BLaER1 (cell line): ENCODE data around the gene EPHA8.

Experiments
- H3K27ac ChIP-seq: shearing (Covaris generic); formaldehyde crosslinking; 2 replicates; pipeline ENCODE4 v1.8.1; 2022
- H3K27me3 ChIP-seq: shearing (Covaris generic); formaldehyde crosslinking; 2 replicates; pipeline ENCODE4 v1.8.1; 2022
- H3K36me3 ChIP-seq: shearing (Covaris generic); formaldehyde crosslinking; 2 replicates; pipeline ENCODE4 v1.8.1; 2022
- H3K4me1 ChIP-seq: shearing (Covaris generic); formaldehyde crosslinking; 2 replicates; pipeline ENCODE4 v1.8.1; 2022
- H3K4me2 ChIP-seq: shearing (Covaris generic); formaldehyde crosslinking; 2 replicates; pipeline ENCODE4 v1.8.1; 2022
- H3K4me3 ChIP-seq: shearing (Covaris generic); formaldehyde crosslinking; 2 replicates; pipeline ENCODE4 v1.8.1; 2022
- H3K9ac ChIP-seq: shearing (Covaris generic); formaldehyde crosslinking; 2 replicates; pipeline ENCODE4 v1.8.1; 2022
- H3K9me3 ChIP-seq: shearing (Covaris generic); formaldehyde crosslinking; 2 replicates; pipeline ENCODE4 v1.8.1; 2022
- H4K20me1 ChIP-seq: shearing (Covaris generic); formaldehyde crosslinking; 2 replicates; pipeline ENCODE4 v1.8.1; 2022
- Cebpa-rat ChIP-seq: shearing (Covaris generic); IDR thresholded peaks from 2 replicates; pipeline ENCODE4 v1.8.1; 2022

EPHA8 gene

GRCh38 chr1:22650089-22650693 lies 86.9 kb downstream of the EPHA8 start:
- Histone ChIP-seq H3K27me3 (no peaks in the 10 kb centered on the region), H3K4me1 (peaks cover 23% of the 10 kb centered on the region), H3K36me3 (no peaks in the 10 kb centered on the region), H3K4me3 (no peak overlapping the region), H4K20me1 (no peaks in the 10 kb centered on the region), H3K9me3 (no peaks in the 10 kb centered on the region), H3K9ac (no peak overlapping the region), H3K27ac (no peak overlapping the region), H3K4me2 (no peak overlapping the region)
- no peak for TF ChIP-seq Cebpa-rat

- Histone ChIP-seq H4K20me1 (no peaks in the 10 kb centered on the region), H3K4me2 (peak overlapping the region; percentile 36; the same call in 1 of the 2 replicates), H3K9ac (no peak overlapping the region), H3K36me3 (no peaks in the 10 kb centered on the region), H3K4me3 (no peak overlapping the region), H3K9me3 (no peaks in the 10 kb centered on the region), H3K27me3 (no peaks in the 10 kb centered on the region), H3K4me1 (peaks cover 23% of the 10 kb centered on the region), H3K27ac (no peak overlapping the region)
- TF ChIP-seq Cebpa-rat, result no peak
These were observed 88.9 kb downstream of the EPHA8 start for GRCh38 chr1:22651941-22652856.

- Histone ChIP-seq H3K9me3 (no peaks in the 10 kb centered on the region), H3K4me3 (no peak within 1 kb of the TSS), H3K4me1 (peaks cover 23% of the 10 kb centered on the region), H3K9ac (no peak within 1 kb of the TSS), H4K20me1 (no peaks in the 10 kb centered on the region), H3K27ac (no peak within 1 kb of the TSS), H3K36me3 (no peaks in the 10 kb centered on the region), H3K4me2 (peak within 1 kb of the TSS; percentile 36; the same call in 1 of the 2 replicates), H3K27me3 (no peaks in the 10 kb centered on the region)
- TF ChIP-seq Cebpa-rat, result no peak
These were observed 89.6 kb downstream of the EPHA8 start, which contains the start of gene C1QB for GRCh38 chr1:22652881-22653316. C1QB (plus strand) TSS chr1:22653236; CDS start chr1:22659463, 6,227 bp downstream.
